ENCODE results near the gene UBR4. TPM values are rescaled to one million over a fixed set of nuclear protein-coding genes. Genes with fewer than 3 reads are reported as not detected.

The UBR4 gene
- total RNA-seq, 1 experiment from 2014 or later, result 107 TPM

DNA sequence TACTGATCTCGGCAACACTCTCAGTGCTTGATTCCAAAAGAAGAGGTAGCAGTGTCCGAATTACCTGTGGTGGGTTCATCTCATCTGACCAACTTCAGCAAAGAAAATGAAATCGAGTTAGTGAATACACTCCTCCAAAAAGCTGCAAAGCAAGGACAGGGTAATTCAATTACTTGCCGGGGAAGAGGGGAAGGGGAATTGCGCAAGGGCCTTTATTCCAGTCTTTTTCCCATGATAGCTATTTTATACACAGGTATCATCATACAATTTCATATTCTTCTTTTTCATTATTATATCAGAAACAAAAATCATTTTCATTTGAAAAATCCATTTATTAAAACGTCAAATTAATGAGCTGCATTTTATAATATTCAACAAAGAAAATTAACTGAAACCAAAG is 42.9 kb downstream of the UBR4 start:
- CTCF ChIA-PET, result no interaction called here
- 0 out of 2 replicates have a peak, but pooled peaks cover 4% of the 10 kb centered on the region for H3K79me2 ChIP-seq (ENCODE audit: insufficient read depth, low read length)
- H3K4me1 ChIP-seq (ENCODE audit: control insufficient read depth in 1 of 2, insufficient read depth in 2 of 2, low read length in 2 of 2), result no peaks in the 10 kb centered on the region
- no peak overlapping the region for H2AFZ ChIP-seq (ENCODE audit: low read depth, low read length, poor library complexity, severe bottlenecking)
- ATAC-seq, result no peak
- no peaks in the 10 kb centered on the region for H3K9me3 ChIP-seq (ENCODE audit: control insufficient read depth in 1 of 2, insufficient read depth in 1 of 2, low read depth in 1 of 2, low read length in 2 of 2)
- H3K9ac ChIP-seq (ENCODE audit: low read length), result no peak overlapping the region
- no peaks in the 10 kb centered on the region for H3K27me3 ChIP-seq (ENCODE audit: insufficient read depth, low read length)
- intact Hi-C loops (cut with micrococcal nuclease), result no loop called here
- no peak overlapping the region for H3K4me3 ChIP-seq (replicated peaks in 1 of 2; ENCODE audit: low read depth in 1 of 2, low read length in 2 of 2)
- peaks cover 78 to 94% of the 10 kb centered on the region in 2 experiments for H3K36me3 ChIP-seq (ENCODE audit: control insufficient read depth in 1 of 2, insufficient read depth in 2 of 2, low read length in 2 of 2)
- no TSS peak for BruUV-seq (replicated peaks)
- no peak overlapping the region for H3K4me2 ChIP-seq (ENCODE audit: low read length)
- H3K9me2 ChIP-seq (ENCODE audit: insufficient read depth), result no peaks in the 10 kb centered on the region
- H4K20me1 ChIP-seq (ENCODE audit: insufficient read depth), result no peaks in the 10 kb centered on the region
- no peak overlapping the region for H3K27ac ChIP-seq (ENCODE audit: low read depth, low read length)
- RAD21 ChIA-PET (ENCODE audit: low non-redundant PET in 1 of 2, low total read pairs in 2 of 2, uncharacterized antibody in 2 of 2, unreplicated experiment in 2 of 2), result no interaction called here
- POLR2A ChIA-PET, result no interaction called here
- DNase-seq (ENCODE audit: low read depth, low spot score), result no peak
- TF ChIP-seq, protein P1, sequence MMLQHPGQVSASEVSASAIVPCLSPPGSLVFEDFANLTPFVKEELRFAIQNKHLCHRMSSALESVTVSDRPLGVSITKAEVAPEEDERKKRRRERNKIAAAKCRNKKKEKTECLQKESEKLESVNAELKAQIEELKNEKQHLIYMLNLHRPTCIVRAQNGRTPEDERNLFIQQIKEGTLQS (IDR thresholded peaks at IDR 0.05), result no peak
- TF ChIP-seq CEBPB (IDR thresholded peaks at IDR 0.05; ENCODE audit: low read depth) (no peak), ZNF274 (IDR thresholded peaks at IDR 0.05; ENCODE audit: low read depth, low read length) (no peak), SIN3A (IDR thresholded peaks at IDR 0.05; ENCODE audit: low read depth) (no peak), SRF (IDR thresholded peaks at IDR 0.05; ENCODE audit: low read depth) (no peak), FOSL1 (IDR thresholded peaks at IDR 0.05; ENCODE audit: low read depth) (no peak), EZH2phosphoT487 (IDR thresholded peaks at IDR 0.05; ENCODE audit: borderline replicate concordance) (no peak), EGR1 (IDR thresholded peaks at IDR 0.05; ENCODE audit: low read depth) (no peak), EZH2 (IDR thresholded peaks at IDR 0.05) (no peak), CBX3 (IDR thresholded peaks at IDR 0.05; ENCODE audit: low read depth) (no peak), SP1 (IDR thresholded peaks at IDR 0.05; ENCODE audit: low read depth) (no peak), ELF1 (IDR thresholded peaks at IDR 0.05; ENCODE audit: borderline replicate concordance, low read depth) (no peak), POLR2A (IDR thresholded peaks at IDR 0.05; ENCODE audit: borderline replicate concordance, extremely low read depth, insufficient read depth, insufficient read length) (no peak), TCF7L2 (IDR thresholded peaks at IDR 0.05; ENCODE audit: borderline replicate concordance, extremely low read depth, insufficient read depth, insufficient read length) (no peak), YY1 (IDR thresholded peaks at IDR 0.05; ENCODE audit: extremely low read depth, insufficient replicate concordance, low read depth, low read length) (no peak), JUND (IDR thresholded peaks at IDR 0.05) (no peak)
- TF ChIP-seq, protein P2, sequence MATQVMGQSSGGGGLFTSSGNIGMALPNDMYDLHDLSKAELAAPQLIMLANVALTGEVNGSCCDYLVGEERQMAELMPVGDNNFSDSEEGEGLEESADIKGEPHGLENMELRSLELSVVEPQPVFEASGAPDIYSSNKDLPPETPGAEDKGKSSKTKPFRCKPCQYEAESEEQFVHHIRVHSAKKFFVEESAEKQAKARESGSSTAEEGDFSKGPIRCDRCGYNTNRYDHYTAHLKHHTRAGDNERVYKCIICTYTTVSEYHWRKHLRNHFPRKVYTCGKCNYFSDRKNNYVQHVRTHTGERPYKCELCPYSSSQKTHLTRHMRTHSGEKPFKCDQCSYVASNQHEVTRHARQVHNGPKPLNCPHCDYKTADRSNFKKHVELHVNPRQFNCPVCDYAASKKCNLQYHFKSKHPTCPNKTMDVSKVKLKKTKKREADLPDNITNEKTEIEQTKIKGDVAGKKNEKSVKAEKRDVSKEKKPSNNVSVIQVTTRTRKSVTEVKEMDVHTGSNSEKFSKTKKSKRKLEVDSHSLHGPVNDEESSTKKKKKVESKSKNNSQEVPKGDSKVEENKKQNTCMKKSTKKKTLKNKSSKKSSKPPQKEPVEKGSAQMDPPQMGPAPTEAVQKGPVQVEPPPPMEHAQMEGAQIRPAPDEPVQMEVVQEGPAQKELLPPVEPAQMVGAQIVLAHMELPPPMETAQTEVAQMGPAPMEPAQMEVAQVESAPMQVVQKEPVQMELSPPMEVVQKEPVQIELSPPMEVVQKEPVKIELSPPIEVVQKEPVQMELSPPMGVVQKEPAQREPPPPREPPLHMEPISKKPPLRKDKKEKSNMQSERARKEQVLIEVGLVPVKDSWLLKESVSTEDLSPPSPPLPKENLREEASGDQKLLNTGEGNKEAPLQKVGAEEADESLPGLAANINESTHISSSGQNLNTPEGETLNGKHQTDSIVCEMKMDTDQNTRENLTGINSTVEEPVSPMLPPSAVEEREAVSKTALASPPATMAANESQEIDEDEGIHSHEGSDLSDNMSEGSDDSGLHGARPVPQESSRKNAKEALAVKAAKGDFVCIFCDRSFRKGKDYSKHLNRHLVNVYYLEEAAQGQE (IDR thresholded peaks at IDR 0.05; ENCODE audit: low read depth), result no peak
- TF ChIP-seq, protein P3, sequence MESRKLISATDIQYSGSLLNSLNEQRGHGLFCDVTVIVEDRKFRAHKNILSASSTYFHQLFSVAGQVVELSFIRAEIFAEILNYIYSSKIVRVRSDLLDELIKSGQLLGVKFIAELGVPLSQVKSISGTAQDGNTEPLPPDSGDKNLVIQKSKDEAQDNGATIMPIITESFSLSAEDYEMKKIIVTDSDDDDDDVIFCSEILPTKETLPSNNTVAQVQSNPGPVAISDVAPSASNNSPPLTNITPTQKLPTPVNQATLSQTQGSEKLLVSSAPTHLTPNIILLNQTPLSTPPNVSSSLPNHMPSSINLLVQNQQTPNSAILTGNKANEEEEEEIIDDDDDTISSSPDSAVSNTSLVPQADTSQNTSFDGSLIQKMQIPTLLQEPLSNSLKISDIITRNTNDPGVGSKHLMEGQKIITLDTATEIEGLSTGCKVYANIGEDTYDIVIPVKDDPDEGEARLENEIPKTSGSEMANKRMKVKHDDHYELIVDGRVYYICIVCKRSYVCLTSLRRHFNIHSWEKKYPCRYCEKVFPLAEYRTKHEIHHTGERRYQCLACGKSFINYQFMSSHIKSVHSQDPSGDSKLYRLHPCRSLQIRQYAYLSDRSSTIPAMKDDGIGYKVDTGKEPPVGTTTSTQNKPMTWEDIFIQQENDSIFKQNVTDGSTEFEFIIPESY (IDR thresholded peaks at IDR 0.05; ENCODE audit: extremely low read depth, insufficient replicate concordance, low read length), result no peak
- TF ChIP-seq, protein P4, sequence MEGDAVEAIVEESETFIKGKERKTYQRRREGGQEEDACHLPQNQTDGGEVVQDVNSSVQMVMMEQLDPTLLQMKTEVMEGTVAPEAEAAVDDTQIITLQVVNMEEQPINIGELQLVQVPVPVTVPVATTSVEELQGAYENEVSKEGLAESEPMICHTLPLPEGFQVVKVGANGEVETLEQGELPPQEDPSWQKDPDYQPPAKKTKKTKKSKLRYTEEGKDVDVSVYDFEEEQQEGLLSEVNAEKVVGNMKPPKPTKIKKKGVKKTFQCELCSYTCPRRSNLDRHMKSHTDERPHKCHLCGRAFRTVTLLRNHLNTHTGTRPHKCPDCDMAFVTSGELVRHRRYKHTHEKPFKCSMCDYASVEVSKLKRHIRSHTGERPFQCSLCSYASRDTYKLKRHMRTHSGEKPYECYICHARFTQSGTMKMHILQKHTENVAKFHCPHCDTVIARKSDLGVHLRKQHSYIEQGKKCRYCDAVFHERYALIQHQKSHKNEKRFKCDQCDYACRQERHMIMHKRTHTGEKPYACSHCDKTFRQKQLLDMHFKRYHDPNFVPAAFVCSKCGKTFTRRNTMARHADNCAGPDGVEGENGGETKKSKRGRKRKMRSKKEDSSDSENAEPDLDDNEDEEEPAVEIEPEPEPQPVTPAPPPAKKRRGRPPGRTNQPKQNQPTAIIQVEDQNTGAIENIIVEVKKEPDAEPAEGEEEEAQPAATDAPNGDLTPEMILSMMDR (IDR thresholded peaks at IDR 0.05 in 2 of 3, conservative IDR thresholded peaks at IDR 0.05 in 1 of 3; ENCODE audit: borderline replicate concordance in 1 of 3, insufficient read depth in 1 of 3, low read depth in 2 of 3, low read length in 2 of 3), result no peak

All from HCT116 (cell line).